NOMO-1 (cell line): ENCODE measurements around the gene POLN.
A peak's percentile ranks its signal among the peaks of the same experiment; 100 is the strongest.

ENCODE experiments used
- DNase-seq, 2 experiments: peaks; one replicate each; lab custom pipeline; 2025; ENCODE audit not compliant: unreplicated experiment in 2 of 2; lab: John Stamatoyannopoulos, UW

The POLN gene

GRCh38 chr4:2126309-2127043 lies 115.4 kb downstream of the POLN start:
- DNase-seq = no peak

GRCh38 chr4:2125831-2126230 lies 116.1 kb downstream of the POLN start:
- DNase-seq = no peak

- DNase-seq = no peak
These were observed 116.9 kb downstream of the POLN start for GRCh38 chr4:2125023-2125422.

- DNase-seq = no peak
These were observed 125.1 kb downstream of the POLN start for GRCh38 chr4:2116687-2117400.

GRCh38 chr4:2105559-2105958 lies 136.4 kb downstream of the POLN start:
- no peak for DNase-seq

- DNase-seq = no peak
These were observed 137.2 kb downstream of the POLN start for GRCh38 chr4:2104556-2105345.

- peak in 1 of 2 experiments; percentile 69 for DNase-seq
These were observed 137.9 kb downstream of the POLN start for GRCh38 chr4:2103843-2104547.

- DNase-seq = no peak
These were observed 138.6 kb downstream of the POLN start for GRCh38 chr4:2103127-2103842.

- DNase-seq = no peak
These were observed 139.7 kb downstream of the POLN start for GRCh38 chr4:2102045-2102883.

GRCh38 chr4:2101346-2102044 lies 140.4 kb downstream of the POLN start:
- no peak for DNase-seq

- DNase-seq = no peak
These were observed 145.8 kb downstream of the POLN start for GRCh38 chr4:2096073-2096609.

GRCh38 chr4:2095236-2096072 lies 146.5 kb downstream of the POLN start:
- DNase-seq = no peak

- no peak for DNase-seq
These were observed 147.4 kb downstream of the POLN start for GRCh38 chr4:2094545-2094944.

GRCh38 chr4:2093265-2093664 lies 148.7 kb downstream of the POLN start:
- DNase-seq = no peak

- no peak for DNase-seq
These were observed 149.3 kb downstream of the POLN start for GRCh38 chr4:2092669-2093053.

GRCh38 chr4:2091990-2092668 lies 149.8 kb downstream of the POLN start:
- no peak for DNase-seq

- DNase-seq = no peak
These were observed 151.3 kb downstream of the POLN start for GRCh38 chr4:2090642-2091041.
